C4-2B (cell line): ENCODE measurements around the gene CALML4.

Experiments used
- ZFX ChIP-seq: fragments of 450-650 bp; IDR thresholded peaks from 2 replicates; pipeline ENCODE4 v1.6.1; 2017
- TF ChIP-seq, protein P1 (sequence below): fragments of 450-650 bp; conservative IDR thresholded peaks from 2 replicates; pipeline ENCODE4 v1.5.1; 2017; ENCODE audit warnings: mild to moderate bottlenecking

DNA sequence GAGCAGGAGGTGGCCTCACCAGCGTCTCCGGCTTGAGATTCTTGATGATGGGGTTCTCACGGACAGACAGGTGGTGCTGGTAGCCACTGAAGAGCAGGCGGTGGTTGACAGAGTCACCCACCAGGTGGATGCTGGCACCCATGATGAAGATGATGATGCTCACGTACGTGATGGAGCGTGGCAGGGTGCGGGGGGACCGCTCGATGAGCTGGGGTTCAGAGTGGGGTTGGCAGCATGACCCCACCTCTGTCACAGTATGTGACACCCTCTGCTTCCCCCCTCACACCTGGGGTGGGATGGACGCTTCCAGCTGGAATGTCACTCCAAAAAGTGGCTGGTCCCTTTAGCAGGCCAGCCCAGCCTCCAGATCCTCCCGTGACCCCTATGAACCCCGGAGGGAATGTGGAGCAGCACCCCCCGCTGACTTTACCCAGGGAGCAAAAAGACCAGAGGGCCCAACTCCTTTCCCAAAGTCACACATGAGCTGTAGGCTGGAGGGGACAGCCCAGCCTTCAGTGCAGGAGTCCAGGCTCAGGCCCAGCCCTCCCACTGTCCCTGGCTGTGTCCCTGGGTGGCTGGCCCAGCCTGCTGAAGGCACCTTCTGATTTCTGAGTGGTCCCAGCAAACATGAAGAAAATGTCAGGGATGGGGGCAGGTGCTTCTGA, 6.7 kb upstream of the CALML4 start:
- TF ChIP-seq, protein P1, sequence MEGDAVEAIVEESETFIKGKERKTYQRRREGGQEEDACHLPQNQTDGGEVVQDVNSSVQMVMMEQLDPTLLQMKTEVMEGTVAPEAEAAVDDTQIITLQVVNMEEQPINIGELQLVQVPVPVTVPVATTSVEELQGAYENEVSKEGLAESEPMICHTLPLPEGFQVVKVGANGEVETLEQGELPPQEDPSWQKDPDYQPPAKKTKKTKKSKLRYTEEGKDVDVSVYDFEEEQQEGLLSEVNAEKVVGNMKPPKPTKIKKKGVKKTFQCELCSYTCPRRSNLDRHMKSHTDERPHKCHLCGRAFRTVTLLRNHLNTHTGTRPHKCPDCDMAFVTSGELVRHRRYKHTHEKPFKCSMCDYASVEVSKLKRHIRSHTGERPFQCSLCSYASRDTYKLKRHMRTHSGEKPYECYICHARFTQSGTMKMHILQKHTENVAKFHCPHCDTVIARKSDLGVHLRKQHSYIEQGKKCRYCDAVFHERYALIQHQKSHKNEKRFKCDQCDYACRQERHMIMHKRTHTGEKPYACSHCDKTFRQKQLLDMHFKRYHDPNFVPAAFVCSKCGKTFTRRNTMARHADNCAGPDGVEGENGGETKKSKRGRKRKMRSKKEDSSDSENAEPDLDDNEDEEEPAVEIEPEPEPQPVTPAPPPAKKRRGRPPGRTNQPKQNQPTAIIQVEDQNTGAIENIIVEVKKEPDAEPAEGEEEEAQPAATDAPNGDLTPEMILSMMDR: no peak
- no peak for TF ChIP-seq ZFX
